B cell (primary cell): Measurements from ENCODE around the gene MYO1E. TPM values are rescaled to one million over a fixed set of nuclear protein-coding genes. Genes with fewer than 3 reads are reported as not detected.

ENCODE experiments used
- ATAC-seq: fragments of 200-7000 bp; cut with Tn5 transposase; one replicate; pipeline ENCODE4 v1.10.0; 2021; ENCODE audit warnings: low read depth, mild to moderate bottlenecking, moderate number of reproducible peaks, moderate library complexity
- CTCF ChIA-PET: fragments of 350-600 bp; sonication (Branson Sonifier 250); formaldehyde crosslinking; loops from one replicate; lab custom pipeline; 2021; ENCODE audit warnings: antibody characterized with exemption, inconsistent platforms; lab: Charles Lee
- POLR2A ChIA-PET: fragments of 350-600 bp; sonication (Branson Sonifier 250); formaldehyde crosslinking; loops from one replicate; lab custom pipeline; 2021; ENCODE audit warnings: antibody characterized with exemption; lab: Charles Lee
- DNase-seq: peaks from one replicate; pipeline ENCODE4 v3.0.0; 2013
- H2AFZ ChIP-seq: 2 replicates; pipeline ENCODE4 v1.6.1; 2012; ENCODE audit warnings: mild to moderate bottlenecking, low read depth, low read length; ENCODE audit not compliant: insufficient read depth, poor library complexity, severe bottlenecking
- H3K27ac ChIP-seq, 2 donors: 1 replicate in 1 of 2; 2 replicates in 1 of 2; pipeline ENCODE4 v1.5.1; 2012 to 2013; ENCODE audit warnings: low read length in 2 of 2, mild to moderate bottlenecking in 2 of 2, moderate library complexity in 1 of 2
- H3K27me3 ChIP-seq, 4 experiments: fragments of 200-600 bp in 1 of 4; sonication (generic) in 1 of 4; replicated peaks in 1 of 4; 1 replicate in 2 of 4; 2 replicates in 2 of 4; pipeline versions ENCODE4 v1.6.1 to v1.7.0; 2013 to 2016; ENCODE audit warnings: low read length in 3 of 4, mild to moderate bottlenecking in 2 of 4, mixed read lengths in 1 of 4, moderate library complexity in 1 of 4; ENCODE audit not compliant: insufficient read depth in 4 of 4, control insufficient read depth in 3 of 4; ENCODE audit errors: control extremely low read depth in 1 of 4
- H3K36me3 ChIP-seq, 2 experiments: replicated peaks in 1 of 2; 1 replicate in 1 of 2; 2 replicates in 1 of 2; pipeline versions ENCODE4 v1.6.1 to v1.7.1; 2013; ENCODE audit warnings: low read length in 1 of 2; ENCODE audit not compliant: insufficient read depth in 2 of 2, control insufficient read depth in 1 of 2; ENCODE audit errors: control extremely low read depth in 1 of 2, extremely low read depth in 1 of 2
- H3K4me1 ChIP-seq, 2 donors: fragments of 200-600 bp in 1 of 2; sonication (generic) in 1 of 2; 1 replicate in 1 of 2; 2 replicates in 1 of 2; pipeline versions ENCODE4 v1.5.1 to v1.6.1; 2013 to 2017; ENCODE audit warnings: low read length in 2 of 2; ENCODE audit not compliant: control insufficient read depth in 2 of 2, insufficient read depth in 2 of 2
- H3K4me2 ChIP-seq: replicated peaks from 2 replicates; pipeline ENCODE3; 2012; ENCODE audit warnings: mild to moderate bottlenecking, low read depth, low read length; ENCODE audit not compliant: poor library complexity, severe bottlenecking
- H3K4me3 ChIP-seq, 5 experiments: fragments of 200-600 bp in 1 of 5; sonication (generic) in 1 of 5; 1 replicate in 3 of 5; 2 replicates in 2 of 5; pipeline versions ENCODE4 v1.5.1 to v1.7.0; 2011 to 2016; ENCODE audit warnings: low read length in 4 of 5, mild to moderate bottlenecking in 4 of 5, low read depth in 2 of 5, control low read depth in 1 of 5, moderate library complexity in 1 of 5; ENCODE audit not compliant: insufficient read depth in 1 of 5; ENCODE audit errors: control extremely low read depth in 1 of 5, extremely low read depth in 1 of 5
- H3K79me2 ChIP-seq: fragments of 200-600 bp; sonication (generic); one replicate; pipeline ENCODE4 v1.6.0; 2016; ENCODE audit warnings: low read length; ENCODE audit not compliant: control insufficient read depth, insufficient read depth
- H3K9ac ChIP-seq: fragments of 200-600 bp; sonication (generic); 2 replicates; pipeline ENCODE4 v1.6.1; 2017; ENCODE audit warnings: mild to moderate bottlenecking, low read length, moderate library complexity
- H3K9me3 ChIP-seq, 3 donors: one replicate each; pipeline versions ENCODE4 v1.6.1 to v1.7.1; 2013; ENCODE audit warnings: low read length in 2 of 3; ENCODE audit not compliant: control insufficient read depth in 2 of 3, insufficient read depth in 1 of 3; ENCODE audit errors: control extremely low read depth in 1 of 3
- H4K20me1 ChIP-seq: 2 replicates; pipeline ENCODE4 v1.6.0; 2012; ENCODE audit warnings: mild to moderate bottlenecking, low read length; ENCODE audit not compliant: insufficient read depth, control insufficient read depth, poor library complexity, severe bottlenecking
- H3K27ac Mint-ChIP-seq: one replicate; pipeline ENCODE4 v1.8.0; 2021; ENCODE audit warnings: mixed read lengths
- H3K27me3 Mint-ChIP-seq: one replicate; pipeline ENCODE4 v1.8.0; 2021; ENCODE audit warnings: mixed read lengths
- H3K4me1 Mint-ChIP-seq: one replicate; pipeline ENCODE4 v1.8.0; 2021; ENCODE audit warnings: mixed read lengths
- H3K4me3 Mint-ChIP-seq: one replicate; pipeline ENCODE4 v1.8.0; 2021; ENCODE audit warnings: mixed read lengths
- H3K9me3 Mint-ChIP-seq: one replicate; pipeline ENCODE4 v1.8.0; 2022; ENCODE audit warnings: mixed read lengths; ENCODE audit not compliant: insufficient read depth
- EZH2 ChIP-seq: IDR thresholded peaks from 2 replicates; pipeline ENCODE4 v1.6.1; 2012; ENCODE audit warnings: borderline replicate concordance, low read depth, mild to moderate bottlenecking, moderate library complexity, low read length; ENCODE audit not compliant: insufficient read depth, poor library complexity, severe bottlenecking
- WGBS: methylation state at CpG from one replicate; pipeline ENCODE4 v1.1.5; 2013; ENCODE audit warnings: missing lambda C conversion rate; ENCODE audit not compliant: insufficient coverage; 5-methylcytosine and 5-hydroxymethylcytosine counted together
- intact Hi-C: fragments of 100-400 bp; cut with micrococcal nuclease; formaldehyde crosslinking; loops from one replicate; pipeline ENCODE4 v1.10.0; 2022
- polyA plus RNA-seq: library from polyadenylated mRNA; depleted of rRNA; stranded (reverse); fragments of >200 nt; gene quantifications from 2 replicates; pipeline ENCODE4 v1.2.3, GENCODE V29; 2012
- total RNA-seq, 2 donors: library from RNA; stranded (reverse); fragments of 120-200 nt in 1 of 2; gene quantifications; 1 replicate in 1 of 2; 2 replicates in 1 of 2; pipeline versions ENCODE4 v1.2.3 to v1.2.4, GENCODE V29; 2013 to 2022
- TF ChIP-seq, protein P1 (sequence below): fragments of 200-600 bp; IDR thresholded peaks from one replicate; pipeline ENCODE4 v1.8.0; 2022; ENCODE audit warnings: antibody characterized with exemption, mild to moderate bottlenecking

The MYO1E gene
- total and polyA plus RNA-seq, 2 donors (not counting 1 experiment from before 2014, with no cell fraction given): 11.9 to 100.0 TPM

DNA sequence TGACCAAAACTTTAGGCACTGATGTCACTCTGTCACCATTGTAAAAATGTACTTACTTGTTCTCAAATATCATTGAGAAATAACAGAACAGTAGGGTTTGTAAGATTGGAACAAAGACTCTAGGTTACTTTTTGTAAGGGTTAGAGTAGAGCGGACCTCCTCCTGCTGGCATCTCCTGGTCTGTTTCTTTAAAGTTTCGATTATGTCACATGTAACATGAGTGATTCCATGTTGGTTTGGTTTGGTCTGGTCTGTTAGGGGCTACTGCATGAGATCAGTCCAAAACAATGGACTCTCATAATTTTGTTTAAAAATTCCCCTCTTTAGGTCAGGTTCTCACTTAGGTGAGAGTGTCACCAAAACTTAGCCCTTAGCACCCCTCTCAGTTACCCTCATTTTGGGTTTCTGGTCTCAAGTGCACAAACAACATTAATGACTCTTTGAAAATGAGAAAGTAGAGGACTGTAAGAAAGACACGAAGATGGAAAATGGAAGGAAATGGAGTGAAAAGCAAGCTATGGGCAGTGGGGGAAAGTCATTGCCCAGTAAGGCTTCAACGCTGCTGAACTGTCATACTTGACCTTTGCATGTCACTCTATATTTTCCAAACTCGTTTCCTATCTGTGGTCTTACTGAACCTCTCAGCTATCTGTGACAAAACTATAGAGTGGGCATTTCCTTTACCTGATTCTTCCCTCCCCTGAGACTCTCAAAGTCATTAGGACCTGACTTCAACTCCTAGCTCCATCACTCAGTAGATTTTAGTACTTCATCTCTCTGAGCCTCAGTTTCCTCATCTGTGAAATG lies 113.3 kb downstream of the MYO1E start:
- Histone ChIP-seq H2AFZ (no peak overlapping the region), H3K4me3 (no peak overlapping the region), H3K4me1 (no peaks in the 10 kb centered on the region), H3K36me3 (peaks cover 0 to 12% of the 10 kb centered on the region in 2 experiments), H3K4me2 (no peak overlapping the region), H4K20me1 (no peaks in the 10 kb centered on the region), H3K79me2 (peaks cover 40% of the 10 kb centered on the region), H3K27ac (no peak overlapping the region), H3K9me3 (no peaks in the 10 kb centered on the region), H3K27me3 (no peaks in the 10 kb centered on the region), H3K9ac (no peak overlapping the region)
- intact Hi-C loops: no loop called here
- TF ChIP-seq, protein P1, sequence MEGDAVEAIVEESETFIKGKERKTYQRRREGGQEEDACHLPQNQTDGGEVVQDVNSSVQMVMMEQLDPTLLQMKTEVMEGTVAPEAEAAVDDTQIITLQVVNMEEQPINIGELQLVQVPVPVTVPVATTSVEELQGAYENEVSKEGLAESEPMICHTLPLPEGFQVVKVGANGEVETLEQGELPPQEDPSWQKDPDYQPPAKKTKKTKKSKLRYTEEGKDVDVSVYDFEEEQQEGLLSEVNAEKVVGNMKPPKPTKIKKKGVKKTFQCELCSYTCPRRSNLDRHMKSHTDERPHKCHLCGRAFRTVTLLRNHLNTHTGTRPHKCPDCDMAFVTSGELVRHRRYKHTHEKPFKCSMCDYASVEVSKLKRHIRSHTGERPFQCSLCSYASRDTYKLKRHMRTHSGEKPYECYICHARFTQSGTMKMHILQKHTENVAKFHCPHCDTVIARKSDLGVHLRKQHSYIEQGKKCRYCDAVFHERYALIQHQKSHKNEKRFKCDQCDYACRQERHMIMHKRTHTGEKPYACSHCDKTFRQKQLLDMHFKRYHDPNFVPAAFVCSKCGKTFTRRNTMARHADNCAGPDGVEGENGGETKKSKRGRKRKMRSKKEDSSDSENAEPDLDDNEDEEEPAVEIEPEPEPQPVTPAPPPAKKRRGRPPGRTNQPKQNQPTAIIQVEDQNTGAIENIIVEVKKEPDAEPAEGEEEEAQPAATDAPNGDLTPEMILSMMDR: no peak
- TF ChIP-seq EZH2: no peak
- ATAC-seq (no peak), DNase-seq (no peak)
- Mint-ChIP-seq H3K27ac (no peak overlapping the region), H3K9me3 (no peaks in the 10 kb centered on the region), H3K27me3 (no peaks in the 10 kb centered on the region), H3K4me1 (peaks cover 16% of the 10 kb centered on the region), H3K4me3 (no peak overlapping the region)
- POLR2A ChIA-PET: interaction anchor here (0.7 kb wide), 1 partner anchor 12 kb away, joined by 3 read pairs; no protein-coding TSS in a partner anchor
- CTCF ChIA-PET: interaction anchor here (1.2 to 1.3 kb wide), 3 partner anchors 10 to 234 kb away, joined by 3 read pairs; no protein-coding TSS in a partner anchor
- 90% methylated on average over 3 of the region's 5 CpGs for WGBS

DNA sequence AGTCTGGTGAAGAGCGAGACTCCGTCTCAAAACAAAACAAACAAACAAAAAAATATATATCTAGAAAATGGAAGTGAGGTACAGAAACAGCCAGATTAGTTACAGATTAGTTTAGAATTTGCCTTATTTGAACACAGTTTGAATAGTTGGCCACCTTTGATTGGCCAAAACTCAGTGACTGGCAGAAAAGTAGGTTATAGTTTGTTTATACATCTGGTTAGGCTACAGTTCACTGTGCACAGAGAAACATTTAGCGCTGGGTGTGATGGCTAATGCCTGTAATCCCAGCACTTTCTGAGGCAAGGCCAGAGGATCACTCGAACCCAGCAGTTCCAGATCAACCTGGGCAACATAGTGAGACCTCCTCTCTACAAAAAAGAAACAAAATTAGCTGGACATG lies 114.4 kb downstream of the MYO1E start:
- Mint-ChIP-seq H3K9me3 (no peaks in the 10 kb centered on the region), H3K27ac (no peak overlapping the region), H3K27me3 (no peaks in the 10 kb centered on the region), H3K4me1 (peaks cover 9% of the 10 kb centered on the region), H3K4me3 (no peak overlapping the region)
- Histone ChIP-seq H2AFZ (no peak overlapping the region), H3K79me2 (peaks cover 41% of the 10 kb centered on the region), H4K20me1 (no peaks in the 10 kb centered on the region), H3K4me3 (no peak overlapping the region), H3K9ac (no peak overlapping the region), H3K27ac (no peak overlapping the region), H3K4me1 (no peaks in the 10 kb centered on the region), H3K9me3 (no peaks in the 10 kb centered on the region), H3K27me3 (no peaks in the 10 kb centered on the region), H3K4me2 (no peak overlapping the region), H3K36me3 (peaks cover 0 to 12% of the 10 kb centered on the region in 2 experiments)
- no peak for TF ChIP-seq EZH2
- TF ChIP-seq, protein P1: no peak
- intact Hi-C loops: no loop called here
- no CpG with 5 or more reads among the region's 4 CpGs for WGBS
- ATAC-seq: no peak
- DNase-seq: no peak
- ChIA-PET CTCF (interaction anchor here (1.7 kb wide), 1 partner anchor 114 kb away, joined by 3 read pairs; the partner anchor contains the start of gene MYO1E), POLR2A (no interaction called here)
